Measurements from ENCODE around the gene ZDHHC22.

- TF ChIP-seq CTCF (IDR thresholded peaks at IDR 0.05; ENCODE audit: low read depth, low read length, poor library complexity, severe bottlenecking) (no peak), EZH2phosphoT487 (IDR thresholded peaks at IDR 0.05; ENCODE audit: borderline replicate concordance, low read length) (no peak)
Observed at GRCh38 chr14:77105145-77105939, 36.2 kb downstream of the ZDHHC22 start.

Measured in DOHH2 (cell line).